HCT116 (cell line): Measurements from ENCODE around the gene SCGB3A2. TPM values are rescaled to one million over a fixed set of nuclear protein-coding genes. Genes with fewer than 3 reads are reported as not detected.

Source experiments
- ATAC-seq: fragments of 200-7000 bp; cut with Tn5 transposase; 2 replicates; pipeline ENCODE4 v1.9.1; 2020; ENCODE audit warnings: mild to moderate bottlenecking, moderate library complexity
- BruUV-seq: library from RNA; stranded (reverse); fragments of 400-500 nt; replicated peaks from 2 replicates; lab custom pipeline; 2021; lab: Mats Ljungman, UMichigan
- CTCF ChIA-PET: fragments of 300-600 bp; sonication (Branson Sonifier 250); formaldehyde crosslinking; loops from one replicate; lab custom pipeline; 2021; ENCODE audit warnings: antibody characterized with exemption; lab: Charles Lee
- POLR2A ChIA-PET: fragments of 300-600, 350-600 bp; sonication (Branson Sonifier 250); formaldehyde crosslinking; loops from one replicate; lab custom pipeline; 2021; ENCODE audit warnings: antibody characterized with exemption; lab: Charles Lee
- RAD21 ChIA-PET, 2 experiments: fragments of 300-600 bp; sonication (Branson Sonifier 250); formaldehyde crosslinking; loops; one replicate each; lab custom pipeline; 2023; ENCODE audit warnings: low total read pairs in 2 of 2; ENCODE audit not compliant: uncharacterized antibody in 2 of 2, unreplicated experiment in 2 of 2, low non-redundant PET in 1 of 2; lab: Charles Lee
- DNase-seq: peaks from one replicate; pipeline ENCODE4 v3.0.0-alpha.2; 2010; ENCODE audit warnings: low read depth, low spot score
- H2AFZ ChIP-seq: fragments of 200-600 bp; shearing (Covaris generic), sonication (generic); 2 replicates; pipeline ENCODE4 v1.6.1; 2017; ENCODE audit warnings: low read depth, mixed run types, mixed read lengths, antibody characterized with exemption, low read length; ENCODE audit not compliant: poor library complexity, severe bottlenecking
- H3K27ac ChIP-seq: 2 replicates; pipeline ENCODE4 v1.5.1; 2012; ENCODE audit warnings: low read depth, low read length
- H3K27me3 ChIP-seq: fragments of 200-600 bp; sonication (generic); 2 replicates; pipeline ENCODE4 v1.6.1; 2016; ENCODE audit warnings: mixed run types, low read length, mixed read lengths; ENCODE audit not compliant: insufficient read depth
- H3K36me3 ChIP-seq, 2 experiments: fragments of 200-500 bp in 1 of 2; fragments of 200-600 bp in 1 of 2; sonication (Bioruptor generic) in 1 of 2; sonication (generic) in 1 of 2; 2 replicates each; pipeline versions ENCODE4 v1.5.1 to v1.6.1; 2014 to 2016; ENCODE audit warnings: low read length in 2 of 2, inconsistent platforms in 1 of 2, mixed read lengths in 1 of 2, mixed run types in 1 of 2; ENCODE audit not compliant: insufficient read depth in 2 of 2, control insufficient read depth in 1 of 2
- H3K4me1 ChIP-seq, 2 experiments: fragments of 200-600 bp in 1 of 2; sonication (generic) in 1 of 2; 2 replicates each; pipeline versions ENCODE4 v1.5.1 to v1.6.1; 2012 to 2017; ENCODE audit warnings: low read length in 2 of 2, inconsistent platforms in 1 of 2, mild to moderate bottlenecking in 1 of 2, mixed read lengths in 1 of 2, mixed run types in 1 of 2, moderate library complexity in 1 of 2; ENCODE audit not compliant: insufficient read depth in 2 of 2, control insufficient read depth in 1 of 2
- H3K4me2 ChIP-seq: fragments of 200-600 bp; sonication (generic); 2 replicates; pipeline ENCODE4 v1.6.1; 2017; ENCODE audit warnings: mixed run types, low read length, mixed read lengths
- H3K4me3 ChIP-seq, 2 experiments: fragments of 200-600 bp in 1 of 2; sonication (generic) in 1 of 2; replicated peaks in 1 of 2; 2 replicates each; pipeline ENCODE4 v1.5.1; 2011 to 2016; ENCODE audit warnings: low read length in 2 of 2, control low read depth in 1 of 2, low read depth in 1 of 2, mild to moderate bottlenecking in 1 of 2, mixed read lengths in 1 of 2, mixed run types in 1 of 2
- H3K79me2 ChIP-seq: fragments of 200-600 bp; sonication (generic); 2 replicates; pipeline ENCODE4 v1.6.1; 2017; ENCODE audit warnings: mild to moderate bottlenecking, mixed run types, low read length, moderate library complexity, mixed read lengths; ENCODE audit not compliant: insufficient read depth
- H3K9ac ChIP-seq: fragments of 200-600 bp; sonication (generic); 2 replicates; pipeline ENCODE4 v1.6.1; 2016; ENCODE audit warnings: low read length, mixed read lengths
- H3K9me2 ChIP-seq: fragments of 200-600 bp; sonication (generic), shearing (Covaris generic); 2 replicates; pipeline ENCODE4 v1.6.1; 2017; ENCODE audit warnings: mixed run types, mild to moderate bottlenecking, moderate library complexity; ENCODE audit not compliant: insufficient read depth
- H3K9me3 ChIP-seq, 2 experiments: fragments of 200-500 bp in 1 of 2; fragments of 200-600 bp in 1 of 2; sonication (Bioruptor generic) in 1 of 2; sonication (generic) in 1 of 2; 2 replicates each; pipeline ENCODE4 v1.6.1; 2014 to 2017; ENCODE audit warnings: low read length in 2 of 2, mixed read lengths in 2 of 2, inconsistent platforms in 1 of 2, low read depth in 1 of 2, mild to moderate bottlenecking in 1 of 2, mixed run types in 1 of 2, moderate library complexity in 1 of 2; ENCODE audit not compliant: control insufficient read depth in 1 of 2, insufficient read depth in 1 of 2
- H4K20me1 ChIP-seq: fragments of 200-600 bp; sonication (generic), shearing (Covaris generic); 2 replicates; pipeline ENCODE4 v1.6.1; 2017; ENCODE audit warnings: mixed run types, mild to moderate bottlenecking, moderate library complexity; ENCODE audit not compliant: insufficient read depth
- CBX3 ChIP-seq: IDR thresholded peaks from 2 replicates; pipeline ENCODE4 v1.6.1; 2012; ENCODE audit warnings: low read depth
- EGR1 ChIP-seq: IDR thresholded peaks from 2 replicates; pipeline ENCODE4 v1.6.1; 2012; ENCODE audit warnings: low read depth
- EZH2 ChIP-seq: fragments of 200-600 bp; sonication (generic); IDR thresholded peaks from 2 replicates; pipeline ENCODE4 v1.6.1; 2017; ENCODE audit warnings: antibody characterized with exemption, mixed run types
- EZH2phosphoT487 ChIP-seq: fragments of 200-600 bp; IDR thresholded peaks from 2 replicates; pipeline ENCODE4 v1.6.1; 2018; ENCODE audit warnings: antibody characterized with exemption, borderline replicate concordance
- JUND ChIP-seq: IDR thresholded peaks from 2 replicates; pipeline ENCODE4 v1.6.1; 2012
- POLR2A ChIP-seq: IDR thresholded peaks from 2 replicates; pipeline ENCODE4 v1.7.0; 2011; ENCODE audit warnings: borderline replicate concordance; ENCODE audit not compliant: insufficient read depth, insufficient read length; ENCODE audit errors: extremely low read depth
- SRF ChIP-seq: IDR thresholded peaks from 2 replicates; pipeline ENCODE4 v1.6.1; 2012; ENCODE audit warnings: low read depth
- ZFX ChIP-seq: fragments of 450-650 bp; IDR thresholded peaks from 2 replicates; pipeline ENCODE4 v1.6.1; 2017
- ZNF274 ChIP-seq: fragments of 200-500 bp; sonication (Bioruptor generic); IDR thresholded peaks from 2 replicates; pipeline ENCODE4 v1.6.1; 2014; ENCODE audit warnings: mild to moderate bottlenecking, low read depth, low read length, inconsistent platforms
- intact Hi-C: fragments of 100-400 bp; cut with micrococcal nuclease; formaldehyde crosslinking; loops from 2 replicates; pipeline ENCODE4 v1.10.0; 2022
- total RNA-seq: library from RNA; stranded (reverse); gene quantifications from one replicate; pipeline ENCODE4 v1.2.1, GENCODE V29; 2021; ENCODE audit not compliant: unreplicated experiment
- TF ChIP-seq, protein P1 (sequence below): IDR thresholded peaks from 2 replicates; pipeline ENCODE4 v1.6.1; 2011; ENCODE audit warnings: mild to moderate bottlenecking, low read length, moderate library complexity; ENCODE audit not compliant: insufficient replicate concordance; ENCODE audit errors: extremely low read depth
- TF ChIP-seq, protein P2 (sequence below): IDR thresholded peaks from 2 replicates; pipeline ENCODE4 v1.6.1; 2012; ENCODE audit warnings: low read depth

SCGB3A2 gene
- total RNA-seq, 1 experiment from 2014 or later = not detected

DNA sequence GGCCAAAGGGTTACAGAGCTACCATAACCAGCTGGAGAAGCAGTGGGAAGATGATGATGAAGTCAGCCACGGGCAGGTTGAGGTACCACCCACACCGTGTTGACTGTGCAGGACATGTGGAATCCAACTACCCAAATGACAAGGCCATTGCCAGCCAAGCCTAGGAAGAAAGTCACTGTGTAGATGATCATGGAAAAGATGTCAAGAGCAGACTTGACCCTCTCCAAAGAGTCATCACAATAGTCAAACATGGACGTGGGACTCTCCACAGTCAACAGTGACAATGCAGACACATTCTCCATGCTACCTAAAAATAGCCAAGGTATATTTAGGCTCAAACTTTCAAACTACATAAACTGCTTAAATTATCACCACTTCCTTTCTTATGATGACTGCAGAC, 26.1 kb upstream of the SCGB3A2 start:
- Histone ChIP-seq H4K20me1 (no peaks in the 10 kb centered on the region), H3K4me2 (no peak overlapping the region), H3K4me3 (no peak overlapping the region), H3K36me3 (no peaks in the 10 kb centered on the region), H2AFZ (no peak overlapping the region), H3K9ac (no peak overlapping the region), H3K79me2 (no peaks in the 10 kb centered on the region), H3K9me2 (no peaks in the 10 kb centered on the region), H3K27ac (no peak overlapping the region), H3K27me3 (peaks cover 5% of the 10 kb centered on the region), H3K4me1 (no peaks in the 10 kb centered on the region), H3K9me3 (no peaks in the 10 kb centered on the region)
- TF ChIP-seq, protein P1, sequence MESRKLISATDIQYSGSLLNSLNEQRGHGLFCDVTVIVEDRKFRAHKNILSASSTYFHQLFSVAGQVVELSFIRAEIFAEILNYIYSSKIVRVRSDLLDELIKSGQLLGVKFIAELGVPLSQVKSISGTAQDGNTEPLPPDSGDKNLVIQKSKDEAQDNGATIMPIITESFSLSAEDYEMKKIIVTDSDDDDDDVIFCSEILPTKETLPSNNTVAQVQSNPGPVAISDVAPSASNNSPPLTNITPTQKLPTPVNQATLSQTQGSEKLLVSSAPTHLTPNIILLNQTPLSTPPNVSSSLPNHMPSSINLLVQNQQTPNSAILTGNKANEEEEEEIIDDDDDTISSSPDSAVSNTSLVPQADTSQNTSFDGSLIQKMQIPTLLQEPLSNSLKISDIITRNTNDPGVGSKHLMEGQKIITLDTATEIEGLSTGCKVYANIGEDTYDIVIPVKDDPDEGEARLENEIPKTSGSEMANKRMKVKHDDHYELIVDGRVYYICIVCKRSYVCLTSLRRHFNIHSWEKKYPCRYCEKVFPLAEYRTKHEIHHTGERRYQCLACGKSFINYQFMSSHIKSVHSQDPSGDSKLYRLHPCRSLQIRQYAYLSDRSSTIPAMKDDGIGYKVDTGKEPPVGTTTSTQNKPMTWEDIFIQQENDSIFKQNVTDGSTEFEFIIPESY = no peak
- TF ChIP-seq POLR2A (no peak), JUND (no peak), ZFX (no peak), CBX3 (no peak), EZH2 (no peak), SRF (no peak), ZNF274 (no peak), EGR1 (no peak), EZH2phosphoT487 (no peak)
- TF ChIP-seq, protein P2, sequence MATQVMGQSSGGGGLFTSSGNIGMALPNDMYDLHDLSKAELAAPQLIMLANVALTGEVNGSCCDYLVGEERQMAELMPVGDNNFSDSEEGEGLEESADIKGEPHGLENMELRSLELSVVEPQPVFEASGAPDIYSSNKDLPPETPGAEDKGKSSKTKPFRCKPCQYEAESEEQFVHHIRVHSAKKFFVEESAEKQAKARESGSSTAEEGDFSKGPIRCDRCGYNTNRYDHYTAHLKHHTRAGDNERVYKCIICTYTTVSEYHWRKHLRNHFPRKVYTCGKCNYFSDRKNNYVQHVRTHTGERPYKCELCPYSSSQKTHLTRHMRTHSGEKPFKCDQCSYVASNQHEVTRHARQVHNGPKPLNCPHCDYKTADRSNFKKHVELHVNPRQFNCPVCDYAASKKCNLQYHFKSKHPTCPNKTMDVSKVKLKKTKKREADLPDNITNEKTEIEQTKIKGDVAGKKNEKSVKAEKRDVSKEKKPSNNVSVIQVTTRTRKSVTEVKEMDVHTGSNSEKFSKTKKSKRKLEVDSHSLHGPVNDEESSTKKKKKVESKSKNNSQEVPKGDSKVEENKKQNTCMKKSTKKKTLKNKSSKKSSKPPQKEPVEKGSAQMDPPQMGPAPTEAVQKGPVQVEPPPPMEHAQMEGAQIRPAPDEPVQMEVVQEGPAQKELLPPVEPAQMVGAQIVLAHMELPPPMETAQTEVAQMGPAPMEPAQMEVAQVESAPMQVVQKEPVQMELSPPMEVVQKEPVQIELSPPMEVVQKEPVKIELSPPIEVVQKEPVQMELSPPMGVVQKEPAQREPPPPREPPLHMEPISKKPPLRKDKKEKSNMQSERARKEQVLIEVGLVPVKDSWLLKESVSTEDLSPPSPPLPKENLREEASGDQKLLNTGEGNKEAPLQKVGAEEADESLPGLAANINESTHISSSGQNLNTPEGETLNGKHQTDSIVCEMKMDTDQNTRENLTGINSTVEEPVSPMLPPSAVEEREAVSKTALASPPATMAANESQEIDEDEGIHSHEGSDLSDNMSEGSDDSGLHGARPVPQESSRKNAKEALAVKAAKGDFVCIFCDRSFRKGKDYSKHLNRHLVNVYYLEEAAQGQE = no peak
- ChIA-PET POLR2A (no interaction called here), CTCF (no interaction called here), RAD21 (no interaction called here)
- ATAC-seq = no peak
- no peak for DNase-seq
- BruUV-seq = no TSS peak
- intact Hi-C loops = no loop called here
